Endothelial cell of umbilical vein (primary cell): ENCODE results near the gene SH3TC2. TPM values are rescaled to one million over a fixed set of nuclear protein-coding genes. Genes with fewer than 3 reads are reported as not detected.

ENCODE experiments used
- BruUV-seq: library from RNA; stranded (reverse); fragments of 400-500 nt; replicated peaks from 2 replicates; lab custom pipeline; 2021; lab: Mats Ljungman, UMichigan
- CTCF ChIA-PET: fragments of 300-600, 350-600 bp; sonication (Branson Sonifier 250); formaldehyde crosslinking; loops from one replicate; lab custom pipeline; 2021; ENCODE audit warnings: antibody characterized with exemption, inconsistent platforms; lab: Charles Lee
- POLR2A ChIA-PET: fragments of 300-600, 350-600 bp; sonication (Branson Sonifier 250); formaldehyde crosslinking; loops from one replicate; lab custom pipeline; 2021; ENCODE audit warnings: antibody characterized with exemption, inconsistent platforms; lab: Charles Lee
- DNase-seq: peaks from one replicate; pipeline ENCODE4 v3.0.0-alpha.2; 2011; ENCODE audit warnings: low read depth, low spot score
- FAIRE-seq: peaks from 2 replicates; lab custom pipeline; 2011; peaks lifted over from hg19 to GRCh38; lab: Jason Lieb, UNC
- H2AFZ ChIP-seq: 2 replicates; pipeline ENCODE4 v1.6.0; 2012; ENCODE audit warnings: low read depth, low read length, control low read depth, inconsistent platforms
- H3K27ac ChIP-seq: 2 replicates; pipeline ENCODE4 v1.5.1; 2011; ENCODE audit warnings: low read depth, mild to moderate bottlenecking, control low read depth, low read length, moderate library complexity; ENCODE audit not compliant: insufficient read depth
- H3K27me3 ChIP-seq, 2 experiments: 2 replicates each; pipeline versions ENCODE4 v1.6.0 to v1.6.1; 2011; ENCODE audit warnings: low read length in 2 of 2, mixed read lengths in 1 of 2; ENCODE audit not compliant: control insufficient read depth in 2 of 2, insufficient read depth in 2 of 2
- H3K36me3 ChIP-seq, 2 experiments: 2 replicates in 1 of 2; 3 replicates in 1 of 2; pipeline ENCODE4 v1.5.1; 2011; ENCODE audit warnings: low read length in 2 of 2, mild to moderate bottlenecking in 1 of 2, moderate library complexity in 1 of 2; ENCODE audit not compliant: control insufficient read depth in 2 of 2, insufficient read depth in 2 of 2; ENCODE audit errors: extremely low read depth in 1 of 2
- H3K4me1 ChIP-seq: 3 replicates; pipeline ENCODE4 v1.5.1; 2011; ENCODE audit warnings: mild to moderate bottlenecking, low read length; ENCODE audit not compliant: control insufficient read depth, insufficient read depth; ENCODE audit errors: extremely low read depth
- H3K4me2 ChIP-seq: 2 replicates; pipeline ENCODE4 v1.6.1; 2011; ENCODE audit warnings: low read length, control low read depth, mixed read lengths; ENCODE audit not compliant: insufficient read depth
- H3K4me3 ChIP-seq, 3 experiments: fragments of 200-600 bp in 1 of 3; sonication (generic), shearing (Covaris generic) in 1 of 3; replicated peaks in 1 of 3; 2 replicates each; pipeline ENCODE4 v1.5.1; 2011 to 2016; ENCODE audit warnings: control low read depth in 3 of 3, low read length in 3 of 3, mild to moderate bottlenecking in 2 of 3, inconsistent platforms in 1 of 3, low read depth in 1 of 3, moderate library complexity in 1 of 3; ENCODE audit not compliant: insufficient read depth in 1 of 3
- H3K79me2 ChIP-seq: 2 replicates; pipeline ENCODE4 v1.6.0; 2012; ENCODE audit warnings: low read length, inconsistent platforms; ENCODE audit not compliant: control insufficient read depth, insufficient read depth
- H3K9ac ChIP-seq: replicated peaks from 2 replicates; pipeline ENCODE3; 2011; ENCODE audit warnings: low read length, control low read depth; ENCODE audit not compliant: insufficient read depth; ENCODE audit errors: extremely low read depth
- H3K9me1 ChIP-seq: replicated peaks from 3 replicates; pipeline ENCODE4 v1.6.0; 2011; ENCODE audit warnings: mild to moderate bottlenecking, low read length; ENCODE audit not compliant: control insufficient read depth, insufficient read depth; ENCODE audit errors: extremely low read depth
- H3K9me3 ChIP-seq: replicated peaks from 2 replicates; pipeline ENCODE4 v1.5.1; 2012; ENCODE audit warnings: low read length, inconsistent platforms; ENCODE audit not compliant: control insufficient read depth, insufficient read depth
- H4K20me1 ChIP-seq: replicated peaks from 2 replicates; pipeline ENCODE3; 2011; ENCODE audit warnings: mild to moderate bottlenecking, low read length; ENCODE audit not compliant: control insufficient read depth, insufficient read depth; ENCODE audit errors: extremely low read depth
- CTCF ChIP-seq, 2 donors: IDR thresholded peaks; 1 replicate in 1 of 2; 2 replicates in 1 of 2; pipeline ENCODE4 v1.5.1; 2011; ENCODE audit warnings: low read length in 2 of 2, mild to moderate bottlenecking in 2 of 2, moderate library complexity in 2 of 2, control low read depth in 1 of 2, inconsistent platforms in 1 of 2, low read depth in 1 of 2; ENCODE audit not compliant: insufficient read depth in 1 of 2; ENCODE audit errors: extremely low read depth in 1 of 2
- EZH2 ChIP-seq: IDR thresholded peaks from 2 replicates; pipeline ENCODE4 v1.6.1; 2012; ENCODE audit warnings: borderline replicate concordance, low read depth, mild to moderate bottlenecking, moderate library complexity, low read length, inconsistent platforms; ENCODE audit not compliant: severe bottlenecking
- FOS ChIP-seq: IDR thresholded peaks from 2 replicates; pipeline ENCODE4 v1.6.1; 2011; ENCODE audit warnings: mild to moderate bottlenecking, low read length, moderate library complexity, borderline replicate concordance; ENCODE audit not compliant: insufficient read depth
- GATA2 ChIP-seq: IDR thresholded peaks from 2 replicates; pipeline ENCODE4 v1.7.0; 2011; ENCODE audit warnings: low read depth, mild to moderate bottlenecking, moderate library complexity, mixed read lengths, low read length; ENCODE audit not compliant: insufficient read length, insufficient read depth
- MAX ChIP-seq: IDR thresholded peaks from 2 replicates; pipeline ENCODE4 v1.6.1; 2011; ENCODE audit not compliant: insufficient read depth, insufficient read length
- MYC ChIP-seq: IDR thresholded peaks from one replicate; pipeline ENCODE4 v1.6.1; 2011; ENCODE audit warnings: mild to moderate bottlenecking, low read depth, low read length
- POLR2A ChIP-seq: IDR thresholded peaks from 2 replicates; pipeline ENCODE4 v1.6.1; 2012; ENCODE audit warnings: low read depth, mild to moderate bottlenecking, control low read depth, low read length
- POLR2AphosphoS5 ChIP-seq: IDR thresholded peaks from 2 replicates; pipeline ENCODE4 v1.6.1; 2012; ENCODE audit warnings: low read depth, mild to moderate bottlenecking, control low read depth, low read length, moderate library complexity; ENCODE audit not compliant: insufficient read depth
- dilution Hi-C: fragments of 300-500 bp; cut with MboI; formaldehyde crosslinking; loops from one replicate; pipeline ENCODE4 v1.15.0; 2019; ENCODE audit warnings: low sequenced_read_pairs; ENCODE audit not compliant: extremely low pct_ligation_motif_present
- intact Hi-C: fragments of 100-400 bp; cut with micrococcal nuclease; formaldehyde crosslinking; loops from one replicate; pipeline ENCODE4 v1.10.0; 2022
- polyA plus RNA-seq, 4 experiments: library from polyadenylated mRNA; depleted of rRNA in 3 of 4; stranded (reverse) in 3 of 4; unstranded in 1 of 4; fragments of >200 nt; gene quantifications; 2 replicates each; pipeline versions ENCODE4 v1.2.1 to v1.2.3, GENCODE V29; 2011 to 2012; ENCODE audit warnings: missing spikeins in 1 of 4
- total RNA-seq: library from RNA; stranded (reverse); gene quantifications from 2 replicates; pipeline ENCODE4 v1.2.3, GENCODE V29; 2021

Gene SH3TC2
- total and polyA plus RNA-seq, 2 donors (not counting 3 experiments of a cell fraction or from before 2014, with no cell fraction given): 0.91 to 4.3 TPM

GRCh38 chr5:149027636-149028035 is 35.2 kb downstream of the SH3TC2 start:
- TF ChIP-seq GATA2 (no peak), FOS (no peak), MAX (no peak), CTCF (IDR thresholded peaks at IDR 0.05; ENCODE audit: extremely low read depth in 1 of 2, insufficient read depth in 1 of 2, low read depth in 1 of 2, low read length in 2 of 2) (no peak), POLR2A (no peak)
- no TSS peak for BruUV-seq
- Histone ChIP-seq H3K27ac (no peak overlapping the region), H3K4me2 (no peak overlapping the region), H3K9me1 (no peaks in the 10 kb centered on the region), H3K4me1 (peaks cover 6% of the 10 kb centered on the region), H3K9me3 (no peaks in the 10 kb centered on the region), H3K9ac (no peak overlapping the region), H3K36me3 (no peaks in the 10 kb centered on the region), H3K79me2 (no peaks in the 10 kb centered on the region), H3K4me3 (no peak overlapping the region), H4K20me1 (no peaks in the 10 kb centered on the region), H3K27me3 (no peaks in the 10 kb centered on the region), H2AFZ (no peak overlapping the region)
- intact Hi-C loops (no loop called here), dilution Hi-C loops (no loop called here)
- ChIA-PET POLR2A (no interaction called here), CTCF (no interaction called here)
- no peak for FAIRE-seq
- no peak for DNase-seq

DNA sequence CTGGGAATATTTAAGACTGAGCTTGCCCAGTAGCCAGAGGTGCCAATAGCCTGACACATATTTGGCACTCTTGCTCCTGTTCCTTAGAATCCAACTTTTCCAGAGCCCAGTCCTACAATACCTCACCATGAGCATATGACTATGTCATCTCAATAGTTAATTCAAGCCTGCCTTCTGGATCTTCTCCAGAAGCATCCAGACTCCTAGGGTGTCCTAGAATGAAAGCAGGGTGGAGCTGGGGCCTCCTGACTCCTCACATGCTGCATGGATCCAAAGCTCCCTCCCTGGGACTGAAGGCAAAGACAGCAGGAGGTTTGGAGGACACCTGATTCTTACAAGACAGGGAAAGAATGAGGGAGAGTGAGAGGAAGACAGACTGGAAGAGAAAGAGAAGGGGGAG is 37.9 kb downstream of the SH3TC2 start:
- ChIA-PET POLR2A (no interaction called here), CTCF (interaction anchor here (0.9 to 2.2 kb wide), 8 partner anchors 10 to 294 kb away, joined by 3 to 22 read pairs (median 8); no protein-coding TSS in a partner anchor)
- Histone ChIP-seq H3K79me2 (no peaks in the 10 kb centered on the region), H3K27ac (no peak overlapping the region), H3K36me3 (no peaks in the 10 kb centered on the region), H3K9ac (no peak overlapping the region), H3K9me1 (no peaks in the 10 kb centered on the region), H3K27me3 (no peaks in the 10 kb centered on the region), H3K4me2 (no peak overlapping the region), H4K20me1 (no peaks in the 10 kb centered on the region), H3K4me3 (no peak overlapping the region), H3K9me3 (no peaks in the 10 kb centered on the region), H3K4me1 (peaks cover 6% of the 10 kb centered on the region), H2AFZ (no peak overlapping the region)
- TF ChIP-seq GATA2: no peak
- TF ChIP-seq POLR2AphosphoS5: no peak
- TF ChIP-seq MYC: no peak
- TF ChIP-seq EZH2: no peak
- no TSS peak for BruUV-seq
- intact Hi-C loops (no loop called here), dilution Hi-C loops (no loop called here)
- DNase-seq (no peak), FAIRE-seq (no peak)
